HG02885 (cell line): ENCODE results near the gene DEGS2.

Experiments
- ATAC-seq: cut with Tn5 transposase; IDR thresholded peaks from one replicate; pipeline ENCODE4 v1.9.1; 2021; ENCODE audit warnings: mild to moderate bottlenecking; ENCODE audit not compliant: unreplicated experiment, poor library complexity

The DEGS2 gene

DNA sequence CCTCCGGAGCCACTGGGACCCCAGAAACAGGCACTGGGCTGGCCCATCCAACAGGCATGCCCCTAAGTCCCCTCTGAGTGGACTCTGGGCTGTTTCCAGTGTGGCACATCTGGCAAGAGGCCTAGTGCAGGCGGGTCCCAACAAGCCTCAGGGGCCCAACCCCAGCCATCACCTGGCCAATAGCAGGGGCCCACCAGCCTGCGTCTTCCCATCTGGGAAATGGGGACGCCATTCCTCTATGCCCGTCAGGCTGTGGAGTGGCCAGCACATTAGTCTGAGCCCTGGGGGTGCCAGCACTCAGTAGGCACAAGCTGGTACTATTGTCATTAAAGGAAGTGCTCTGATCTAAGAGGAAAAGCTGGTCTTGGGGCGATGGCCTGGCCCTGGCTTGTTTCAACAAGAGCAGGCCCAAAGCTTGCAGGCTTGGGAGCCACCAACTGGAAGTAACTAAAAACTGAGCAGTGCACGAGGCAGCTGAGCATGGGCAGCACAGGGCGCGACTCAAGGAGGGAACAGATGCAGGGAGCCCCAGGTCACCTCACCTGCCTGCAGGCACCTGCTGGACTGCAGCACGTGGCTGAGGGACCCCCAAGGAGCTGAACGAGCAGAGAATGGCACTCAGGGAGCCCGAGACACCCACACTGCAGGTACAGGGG, 8.4 kb downstream of the DEGS2 start:
- no peak for ATAC-seq

DNA sequence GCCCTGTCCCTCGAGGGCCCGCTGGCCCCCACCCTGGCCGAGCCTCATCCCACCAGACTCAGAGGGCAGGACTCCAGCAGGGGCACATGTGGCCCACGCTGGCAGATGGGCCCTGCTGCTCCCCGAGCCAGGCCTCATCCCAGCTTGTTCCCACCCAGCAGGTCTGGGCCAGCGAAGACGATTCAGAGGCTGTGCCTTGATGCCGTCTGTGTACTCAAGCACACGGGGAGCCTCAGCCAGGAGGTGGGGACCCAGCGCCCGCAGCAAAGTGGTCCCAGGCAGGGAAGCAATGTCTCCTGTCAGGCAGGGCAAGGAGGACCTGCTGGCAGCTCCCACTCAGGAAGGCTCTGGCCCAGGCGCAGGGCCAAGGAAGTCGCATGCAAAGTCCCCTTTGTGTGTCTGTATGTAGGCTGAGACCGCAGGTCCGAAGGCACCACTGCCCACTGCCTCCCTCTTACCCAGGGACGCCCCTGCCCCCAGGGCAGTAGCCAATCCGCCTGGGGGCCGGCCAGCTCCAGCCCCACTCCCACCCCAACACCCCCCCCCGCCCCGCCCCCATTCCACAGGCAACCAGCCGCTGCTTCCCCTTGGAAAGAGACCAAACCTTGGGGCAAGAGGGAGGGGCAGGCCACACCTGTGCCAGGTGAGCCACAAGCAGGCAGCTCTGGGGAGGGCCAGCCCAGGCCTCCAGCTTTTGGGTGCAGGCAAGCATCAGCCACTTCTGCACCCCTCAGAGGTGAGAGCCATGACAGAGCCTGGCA, 9.4 kb downstream of the DEGS2 start:
- ATAC-seq = no peak

DNA sequence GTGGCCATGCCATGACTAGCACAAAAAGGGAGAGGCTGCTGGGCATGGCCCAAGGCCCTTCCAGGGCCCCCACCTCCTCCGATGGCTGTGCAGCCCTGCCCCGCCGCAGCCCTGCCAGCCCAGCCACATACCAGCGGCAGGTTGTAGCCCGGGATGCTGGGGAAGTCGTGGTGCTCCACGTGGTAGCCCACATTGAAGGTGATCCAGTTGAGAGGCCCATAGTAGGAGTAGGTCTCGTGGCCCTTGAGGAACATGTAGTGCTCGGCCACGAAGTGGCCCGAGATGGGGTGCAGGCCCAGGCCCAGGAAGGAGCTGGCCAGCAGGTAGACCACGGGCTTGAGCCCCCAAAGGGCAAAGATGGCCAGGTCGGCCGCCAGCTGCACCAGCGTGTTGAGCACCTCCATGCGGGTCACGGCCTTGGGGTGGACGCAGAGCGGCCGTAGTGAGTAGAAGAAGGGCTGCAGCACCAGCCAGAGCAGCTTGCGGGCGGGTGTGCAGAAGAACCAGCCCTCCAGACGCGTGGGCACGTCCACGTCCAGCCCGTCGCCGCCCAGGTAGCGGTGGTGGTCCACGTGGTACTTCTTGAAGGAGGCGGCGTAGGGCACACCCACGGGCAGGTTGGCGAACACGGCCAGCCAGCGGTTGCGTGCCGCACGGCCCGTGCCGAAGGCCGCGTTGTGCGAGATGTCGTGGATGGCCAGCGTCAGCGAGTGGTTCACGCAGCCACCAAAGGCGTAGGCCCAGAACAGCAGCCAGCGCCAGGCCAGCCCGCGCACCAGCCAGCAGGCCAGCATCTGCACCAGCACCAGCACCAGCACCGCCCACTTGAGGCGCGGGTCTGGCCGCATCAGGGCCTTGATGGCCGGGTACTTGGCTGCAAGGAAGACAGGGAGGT, 10.4 kb downstream of the DEGS2 start:
- no peak for ATAC-seq

DNA sequence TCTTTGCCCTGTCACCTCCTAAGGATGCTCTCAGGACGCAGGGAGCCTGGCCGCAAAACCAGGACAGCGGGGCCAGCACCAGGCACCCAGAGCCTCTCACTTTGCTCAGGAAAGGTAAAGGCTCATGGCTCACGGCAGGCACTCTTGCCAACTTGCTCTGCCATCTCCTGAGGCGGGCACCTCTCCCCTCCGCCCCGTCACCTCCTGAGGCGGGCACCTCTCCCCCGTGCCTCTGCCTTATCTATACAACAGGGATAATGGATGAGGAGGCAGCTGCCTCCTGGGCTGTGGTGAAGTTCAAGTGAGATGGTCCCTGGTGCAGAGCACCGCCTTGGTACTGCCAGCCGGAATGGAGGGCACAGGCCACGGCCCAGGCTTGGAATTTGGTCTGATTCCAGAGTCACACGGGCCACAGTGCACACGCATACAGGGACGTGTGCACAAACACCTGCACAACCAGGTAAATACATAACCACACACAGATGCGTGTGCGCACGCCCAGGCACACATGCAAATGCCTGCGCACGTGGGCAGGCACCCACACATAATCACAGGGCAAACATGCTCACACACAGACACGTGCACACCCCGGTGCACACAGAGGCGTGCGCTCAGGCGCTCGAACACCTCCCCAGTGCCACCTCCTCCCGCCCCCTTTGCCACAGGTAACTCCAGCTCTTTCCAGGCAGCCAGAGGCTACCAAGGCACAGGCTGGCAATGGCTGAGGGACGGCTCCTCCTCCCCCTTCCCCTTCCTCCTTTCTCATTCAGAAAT, 11.6 kb downstream of the DEGS2 start:
- ATAC-seq = peak; percentile 34

DNA sequence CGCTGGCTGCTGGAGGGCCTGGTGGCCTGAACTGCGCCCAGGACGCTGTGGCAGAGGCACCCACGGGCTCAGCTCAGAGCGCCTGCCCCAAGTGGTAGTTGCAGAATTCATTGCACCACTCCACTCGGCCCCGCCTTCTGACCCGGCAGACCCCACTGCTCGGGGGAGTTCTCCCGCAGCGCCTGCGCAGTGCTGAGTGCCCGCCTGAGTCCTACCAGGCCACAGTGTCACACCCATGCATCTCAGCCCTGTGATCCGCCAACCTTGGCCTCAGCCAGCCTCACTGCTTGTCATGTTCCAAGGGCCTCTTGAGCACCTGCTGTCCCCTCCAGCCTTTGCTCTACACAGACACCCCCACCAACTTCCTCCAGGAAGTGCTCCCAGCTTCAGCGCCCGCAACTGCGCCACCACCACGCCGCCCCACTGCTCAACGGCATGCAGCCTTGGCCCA, 12.2 kb downstream of the DEGS2 start:
- peak; percentile 35 for ATAC-seq

DNA sequence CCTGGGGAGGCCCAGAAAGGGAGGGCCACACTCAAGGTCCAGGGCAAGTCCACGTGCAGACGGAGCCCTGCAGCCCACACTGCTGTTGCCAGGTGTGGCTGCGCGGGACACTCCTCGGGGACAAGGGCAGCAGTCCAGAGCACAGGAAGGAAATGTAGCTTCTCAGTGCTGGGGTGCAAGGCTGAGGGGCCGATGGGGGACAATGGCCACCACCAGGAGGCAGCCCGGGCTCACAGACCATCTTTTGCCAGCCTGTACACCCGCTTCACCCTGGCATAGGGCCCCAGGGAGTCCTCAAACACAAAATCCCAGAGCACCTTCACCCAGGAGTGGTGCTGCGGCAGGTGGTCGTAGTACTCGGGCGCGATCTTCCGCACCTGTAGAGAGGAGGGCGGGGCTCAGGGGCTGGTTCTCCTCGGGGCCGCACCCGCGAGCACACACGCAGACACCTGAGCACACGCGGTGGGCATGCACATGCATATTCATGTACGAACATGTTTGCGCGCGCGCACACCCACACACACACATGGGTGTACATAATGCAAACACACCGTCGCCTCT, 12.8 kb downstream of the DEGS2 start:
- ATAC-seq = no peak

DNA sequence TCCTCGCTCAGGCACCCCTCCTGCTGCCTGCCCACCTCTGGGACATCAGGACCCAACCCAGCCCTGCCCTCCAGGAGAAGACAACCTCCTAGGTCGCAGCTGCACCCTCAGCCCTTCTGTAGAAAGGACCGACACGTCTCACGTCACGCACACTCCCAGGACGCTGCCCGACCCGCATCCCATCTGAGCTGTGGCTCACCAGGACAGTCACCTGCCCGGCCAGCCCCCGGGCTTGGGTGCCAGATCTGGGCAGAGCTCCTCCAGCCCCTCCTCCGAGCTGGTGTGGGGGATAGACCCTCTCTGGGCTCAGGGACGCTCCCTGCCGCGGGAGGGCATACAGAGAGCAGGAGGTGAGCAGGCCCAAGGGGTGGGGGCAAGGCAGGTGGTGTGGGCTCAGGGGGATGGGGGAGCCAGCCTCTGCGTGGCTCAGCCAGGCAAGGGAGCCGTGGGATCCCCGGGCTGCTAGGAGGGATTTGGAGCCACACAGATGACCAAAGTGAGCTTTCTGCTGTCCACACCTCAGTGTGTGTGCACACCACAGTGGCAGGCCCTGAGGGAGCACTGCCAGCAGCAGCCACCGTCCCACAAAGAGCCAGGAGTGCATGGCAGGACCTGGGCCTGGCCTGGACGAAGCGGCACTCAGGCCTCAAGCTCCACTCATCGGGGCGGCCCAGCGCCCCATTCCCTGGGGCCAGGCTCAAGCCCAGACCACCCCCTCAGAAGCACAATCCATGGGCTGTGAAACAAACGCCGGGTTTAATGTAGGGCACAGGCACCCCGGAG, 13.6 kb downstream of the DEGS2 start:
- ATAC-seq = no peak

DNA sequence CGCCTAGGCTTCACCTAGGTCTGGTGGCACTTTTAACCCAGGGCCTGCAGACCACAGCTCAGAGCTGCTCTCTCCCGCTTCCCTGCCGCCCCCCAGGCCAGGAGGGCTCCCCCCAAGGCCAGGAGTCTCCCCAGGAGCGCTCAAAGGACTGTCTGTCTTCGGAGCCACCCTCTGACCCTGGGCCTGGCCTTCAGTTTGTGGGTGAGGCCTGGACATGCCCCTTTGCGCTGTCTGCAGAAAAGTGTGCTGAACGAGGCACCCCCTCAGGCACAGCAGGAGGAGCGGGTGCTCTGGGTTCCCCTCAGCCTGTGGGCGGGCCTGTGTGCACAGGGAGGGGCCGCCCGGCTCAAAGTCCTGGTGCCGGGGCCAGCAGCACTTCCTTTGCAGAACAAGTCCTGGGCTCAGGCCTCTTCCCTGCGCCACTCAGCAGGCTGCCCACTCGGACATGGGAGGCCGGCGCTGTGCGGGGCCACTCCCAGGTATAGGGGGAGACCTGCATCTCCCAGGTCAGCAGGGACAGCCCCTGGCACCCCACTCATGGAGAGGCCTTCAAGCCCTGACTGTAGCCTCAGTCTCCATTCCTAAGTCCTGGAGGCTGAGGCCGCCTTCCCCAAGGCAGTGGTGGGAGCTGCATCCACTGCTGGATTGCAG, 14.3 kb downstream of the DEGS2 start:
- ATAC-seq = no peak

DNA sequence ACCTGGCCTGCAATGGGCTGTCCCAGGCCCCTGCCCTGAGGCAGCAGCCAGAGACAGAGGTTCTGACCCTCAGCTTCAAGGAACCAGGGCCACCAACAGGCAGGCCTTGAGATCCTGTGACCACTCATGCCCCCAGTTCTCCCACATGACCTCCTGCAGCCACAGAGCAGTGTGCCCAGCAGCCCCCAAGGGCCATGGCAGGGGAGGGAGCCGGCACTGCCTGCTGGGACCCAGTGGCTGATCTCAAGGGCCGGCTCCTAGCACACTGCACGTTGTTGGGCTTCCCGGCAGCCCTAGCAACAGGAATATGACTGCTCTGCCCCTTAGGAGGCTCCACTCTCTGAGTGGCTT, 14.8 kb downstream of the DEGS2 start:
- ATAC-seq = no peak

DNA sequence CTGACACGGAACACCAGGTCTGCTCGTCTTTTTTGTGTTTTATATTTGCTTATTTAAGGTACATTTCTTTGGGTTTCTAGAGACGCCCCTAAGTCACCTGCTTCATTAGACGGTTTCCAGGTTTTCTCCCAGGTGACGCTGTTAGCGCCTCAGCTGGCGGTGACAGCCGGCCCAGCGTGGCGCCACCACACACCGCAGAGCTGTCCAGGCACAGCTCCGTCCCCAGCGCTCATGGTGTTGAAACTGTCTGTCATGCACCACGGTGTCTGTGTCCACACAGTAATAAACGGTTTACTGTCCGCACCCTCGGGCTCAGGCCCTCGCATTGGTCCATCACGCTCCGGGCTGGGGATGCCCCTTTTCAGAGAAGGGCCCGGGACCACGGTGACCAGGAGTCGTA, 15.5 kb downstream of the DEGS2 start:
- ATAC-seq = no peak

DNA sequence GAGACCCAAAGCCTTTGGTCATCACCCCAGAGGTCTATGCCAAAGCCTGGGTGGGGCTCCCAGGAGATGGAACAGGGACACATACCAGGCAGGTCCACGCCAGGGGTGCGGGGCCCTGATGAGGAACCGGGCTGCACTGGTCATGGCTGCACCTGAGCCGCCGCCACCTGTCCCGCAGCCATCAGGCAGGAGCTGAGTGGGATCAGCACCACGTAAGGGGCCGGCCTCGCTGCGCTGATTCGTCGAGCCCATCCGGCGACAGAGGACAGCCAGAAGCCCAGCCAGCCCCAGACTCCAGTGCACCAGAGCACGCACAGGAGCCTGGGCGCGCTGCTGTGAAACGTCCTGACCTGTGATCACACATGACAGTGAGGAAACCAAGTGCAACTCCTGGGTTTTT, 15.9 kb downstream of the DEGS2 start:
- ATAC-seq = no peak

DNA sequence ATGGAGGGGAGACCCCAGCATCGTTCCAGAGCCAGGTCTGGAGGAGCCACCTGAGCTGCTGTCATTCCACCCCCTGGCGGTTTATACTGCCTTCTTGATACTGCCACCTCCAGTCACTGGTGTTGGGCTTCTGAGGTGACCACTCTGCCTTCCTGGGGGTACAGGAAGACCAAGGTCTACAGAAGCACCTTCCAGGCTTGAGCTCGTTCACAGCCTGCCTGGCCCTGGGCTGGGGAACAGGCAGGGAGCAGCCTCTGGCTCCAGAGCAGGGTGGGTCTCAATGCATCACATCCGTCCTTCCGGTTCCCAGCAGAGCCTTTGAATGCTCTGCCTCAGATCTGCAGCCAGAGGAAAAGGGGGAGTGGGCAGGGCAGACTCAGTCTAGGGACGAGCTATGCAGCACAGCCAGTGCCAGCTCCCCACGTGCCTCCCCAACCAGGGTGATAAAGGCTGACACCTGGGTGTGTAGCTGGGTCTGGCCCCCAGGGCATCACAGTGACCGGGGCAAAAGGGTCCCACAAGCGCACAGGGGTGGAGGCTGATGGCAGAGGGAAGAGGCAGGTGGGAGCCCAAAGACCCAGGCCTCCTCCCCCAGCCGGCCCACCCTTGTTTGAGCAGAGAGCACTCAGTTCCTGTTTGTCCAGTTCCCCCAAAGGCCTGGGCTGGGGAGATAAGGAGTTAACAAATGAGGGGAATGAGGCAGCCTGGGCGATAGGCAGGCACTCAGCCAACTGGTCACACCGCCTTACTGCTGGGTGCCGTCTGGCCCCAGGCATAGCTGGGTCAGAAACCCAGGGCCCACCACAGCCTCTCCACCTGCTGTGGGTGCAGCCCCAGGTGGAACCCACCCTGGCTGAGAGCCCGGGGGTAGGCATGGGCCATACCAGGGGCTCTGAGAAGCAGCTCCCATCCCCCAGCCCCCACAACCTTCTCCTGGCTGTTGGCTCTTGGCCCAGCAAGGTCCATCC, 17.1 kb downstream of the DEGS2 start:
- no peak for ATAC-seq

DNA sequence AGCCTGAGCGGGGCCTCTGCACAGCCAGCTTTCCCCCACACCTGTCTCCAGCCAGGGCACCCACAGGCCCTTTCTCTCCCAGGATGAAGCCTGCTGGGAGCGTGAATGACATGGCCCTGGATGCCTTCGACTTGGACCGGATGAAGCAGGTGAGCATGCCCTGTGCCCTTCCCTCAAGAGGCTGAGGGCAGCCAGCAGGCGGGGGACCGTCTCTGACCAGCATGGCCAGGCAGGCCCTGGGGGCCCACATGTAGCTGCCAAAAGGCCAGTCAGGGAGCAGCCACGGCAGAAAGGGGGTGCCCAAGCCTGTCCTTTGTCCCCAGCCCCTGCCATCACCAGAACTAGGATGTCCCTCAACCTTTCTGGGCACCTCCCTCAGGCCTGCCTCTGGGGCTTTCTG, 18.3 kb downstream of the DEGS2 start:
- no peak for ATAC-seq

DNA sequence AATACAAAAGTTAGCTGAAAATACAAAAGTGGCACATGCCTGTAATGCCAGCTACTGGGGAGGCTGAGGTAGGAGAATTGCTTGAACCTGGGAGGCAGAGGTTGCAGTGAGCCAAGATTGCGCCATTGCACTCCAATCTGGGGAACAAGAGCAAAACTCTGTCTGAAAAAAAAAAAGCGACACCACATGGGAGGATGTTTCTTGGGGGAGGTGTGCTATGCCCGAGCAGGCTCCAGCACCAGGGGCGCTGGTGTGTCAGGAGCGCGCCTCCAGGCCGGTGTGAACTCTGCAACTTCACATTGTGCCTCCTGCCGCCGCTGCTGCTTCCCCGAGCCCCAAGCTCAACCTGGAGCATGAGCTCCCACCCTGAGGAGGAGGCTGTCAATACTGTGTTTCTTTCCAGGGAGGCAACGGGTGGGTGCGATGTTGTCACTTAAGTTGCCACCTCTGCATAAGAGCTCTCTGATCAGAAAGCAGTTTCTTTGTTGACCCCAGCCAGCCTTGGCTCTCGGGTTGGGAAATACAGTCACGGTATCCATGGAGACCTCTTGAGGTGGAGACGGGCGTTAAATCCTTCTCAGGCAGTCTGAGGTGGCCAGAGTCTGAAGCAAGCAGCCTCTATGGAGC, 18.9 kb downstream of the DEGS2 start:
- ATAC-seq = no peak

DNA sequence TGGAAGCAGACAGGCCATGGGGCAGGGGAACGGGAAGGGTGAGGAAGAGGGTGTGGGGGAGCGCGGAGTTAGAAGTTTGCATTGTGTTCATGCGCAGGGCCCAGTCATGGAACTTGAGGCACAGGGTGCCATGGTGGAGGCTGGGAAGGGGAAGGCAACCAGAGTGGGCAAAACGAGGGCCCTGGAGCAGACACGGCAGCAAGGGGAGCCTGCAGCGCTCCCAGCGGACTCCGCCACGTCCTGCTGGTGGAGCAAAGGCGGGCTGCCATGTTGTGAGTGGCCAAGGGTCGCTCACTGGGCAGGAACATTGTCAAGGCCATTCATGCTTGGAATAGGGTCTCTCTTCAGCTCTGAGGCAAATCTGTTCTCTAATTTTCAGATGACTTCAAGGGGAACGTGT, 20.5 kb downstream of the DEGS2 start:
- no peak for ATAC-seq

DNA sequence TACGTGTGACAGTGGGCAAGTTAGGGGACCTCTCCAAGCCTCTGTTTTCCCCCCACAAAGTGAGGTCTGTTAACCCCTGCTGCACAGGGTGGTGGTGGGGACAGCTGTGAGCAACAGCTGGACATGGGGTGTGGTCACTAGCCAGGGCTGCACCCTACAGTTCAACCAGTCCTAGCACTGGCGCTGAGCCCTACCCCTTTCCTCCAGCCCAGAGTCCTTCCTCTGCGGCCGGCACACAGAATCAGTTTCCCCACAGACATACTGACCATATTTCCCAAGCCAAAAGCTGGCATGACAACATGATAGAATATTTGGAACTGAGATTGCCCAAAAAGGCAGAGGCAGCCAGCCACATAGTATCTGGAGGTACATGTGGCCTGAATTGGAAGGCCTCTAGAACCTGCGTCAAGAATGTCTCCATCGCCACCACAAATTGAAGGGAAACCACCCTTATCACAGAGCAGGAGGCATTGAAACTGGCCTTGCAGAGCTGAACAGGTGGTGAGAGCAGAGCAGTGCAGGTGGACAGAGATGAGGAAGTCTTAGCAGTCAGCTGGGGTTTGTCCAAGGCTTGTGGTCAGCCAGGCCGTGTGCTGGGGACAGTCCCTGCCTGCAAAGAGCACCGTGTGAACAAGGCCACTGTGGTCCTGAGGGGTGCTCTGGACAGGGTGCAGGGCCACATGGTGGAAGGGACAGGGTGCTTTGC, 21.2 kb downstream of the DEGS2 start:
- peak; percentile 57 for ATAC-seq

DNA sequence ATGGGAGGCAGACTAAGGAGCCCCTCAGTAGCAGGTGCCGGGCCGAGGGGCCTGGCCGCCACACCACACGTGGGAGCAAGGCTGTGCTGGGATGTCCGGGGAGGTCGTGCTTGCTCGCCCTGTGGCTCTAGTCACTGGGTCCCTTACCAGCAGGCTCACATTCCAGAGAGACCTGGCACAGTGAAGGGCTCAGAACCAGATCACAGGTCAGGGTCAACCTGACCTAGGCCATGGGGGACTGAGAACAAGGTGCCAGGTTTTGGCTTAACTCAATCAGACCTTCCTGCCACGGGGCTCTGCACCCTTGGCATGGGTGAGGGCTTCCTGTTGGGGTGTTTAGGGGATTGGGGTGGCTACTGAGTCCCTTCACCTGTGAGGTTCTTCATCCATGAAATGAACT, 22.3 kb downstream of the DEGS2 start:
- no peak for ATAC-seq
